Neutrophil (primary cell): ENCODE results near the gene SRSF7.

Experiments
- H3K27ac ChIP-seq: fragments of 200-600 bp; sonication (generic); 2 replicates; pipeline ENCODE4 v1.5.1; 2016; ENCODE audit warnings: mild to moderate bottlenecking, moderate library complexity
- H3K27me3 ChIP-seq: fragments of 200-600 bp; sonication (generic); 2 replicates; pipeline ENCODE4 v1.6.0; 2016; ENCODE audit warnings: mild to moderate bottlenecking
- H3K36me3 ChIP-seq: fragments of 200-600 bp; sonication (generic); 2 replicates; pipeline ENCODE4 v1.5.1; 2017
- H3K4me1 ChIP-seq, 2 experiments: fragments of 200-600 bp in 1 of 2; sonication (generic) in 1 of 2; 1 replicate in 1 of 2; 2 replicates in 1 of 2; pipeline versions ENCODE4 v1.5.1 to v1.6.1; 2013 to 2016; ENCODE audit warnings: low read depth in 1 of 2, low read length in 1 of 2, mild to moderate bottlenecking in 1 of 2, moderate library complexity in 1 of 2; ENCODE audit not compliant: control insufficient read depth in 1 of 2, insufficient read depth in 1 of 2
- H3K4me3 ChIP-seq, 2 experiments: fragments of 200-600 bp in 1 of 2; sonication (generic) in 1 of 2; 1 replicate in 1 of 2; 2 replicates in 1 of 2; pipeline ENCODE4 v1.5.1; 2013 to 2016; ENCODE audit warnings: low read depth in 1 of 2, low read length in 1 of 2, mild to moderate bottlenecking in 1 of 2, moderate library complexity in 1 of 2
- H3K9me3 ChIP-seq: fragments of 200-600 bp; sonication (generic); 2 replicates; pipeline ENCODE4 v1.5.1; 2016
- CTCF ChIP-seq: fragments of 200-600 bp; sonication (generic); IDR thresholded peaks from 2 replicates; pipeline ENCODE4 v1.5.1; 2016; ENCODE audit warnings: antibody characterized with exemption

SRSF7 gene

GRCh38 chr2:38747819-38748218 is 3.3 kb downstream of the SRSF7 start:
- peaks cover 14 to 21% of the 10 kb centered on the region in 2 experiments for H3K4me1 ChIP-seq
- H3K27ac ChIP-seq: no peak overlapping the region
- H3K4me3 ChIP-seq: no peak overlapping the region
- no peaks in the 10 kb centered on the region for H3K9me3 ChIP-seq
- TF ChIP-seq CTCF: no peak
- no peaks in the 10 kb centered on the region for H3K27me3 ChIP-seq
- H3K36me3 ChIP-seq: peaks cover 65% of the 10 kb centered on the region

GRCh38 chr2:38747007-38747424 is 4.1 kb downstream of the SRSF7 start:
- no peaks in the 10 kb centered on the region for H3K9me3 ChIP-seq
- H3K4me1 ChIP-seq: peaks cover 14 to 21% of the 10 kb centered on the region in 2 experiments
- no peak for TF ChIP-seq CTCF
- peaks cover 67% of the 10 kb centered on the region for H3K36me3 ChIP-seq
- H3K4me3 ChIP-seq: no peak overlapping the region
- H3K27me3 ChIP-seq: no peaks in the 10 kb centered on the region
- no peak overlapping the region for H3K27ac ChIP-seq

- Histone ChIP-seq H3K9me3 (no peaks in the 10 kb centered on the region), H3K27me3 (no peaks in the 10 kb centered on the region), H3K4me1 (peaks cover 8% of the 10 kb centered on the region in 2 experiments), H3K4me3 (no peak overlapping the region), H3K27ac (no peak overlapping the region), H3K36me3 (peaks cover 67% of the 10 kb centered on the region)
- TF ChIP-seq CTCF: no peak
These were observed 5.9 kb downstream of the SRSF7 start for GRCh38 chr2:38745267-38745666.

- no peak overlapping the region for H3K4me3 ChIP-seq
- peak overlapping the region; percentile 12 for H3K27ac ChIP-seq
- H3K4me1 ChIP-seq: no peaks in the 10 kb centered on the region
- H3K9me3 ChIP-seq: no peaks in the 10 kb centered on the region
- H3K36me3 ChIP-seq: peaks cover 66% of the 10 kb centered on the region
- no peaks in the 10 kb centered on the region for H3K27me3 ChIP-seq
- TF ChIP-seq CTCF: no peak
These were observed 6.8 kb downstream of the SRSF7 start for GRCh38 chr2:38744399-38744780.

- no peaks in the 10 kb centered on the region for H3K4me1 ChIP-seq
- no peak overlapping the region for H3K4me3 ChIP-seq
- no peak for TF ChIP-seq CTCF
- peaks cover 60% of the 10 kb centered on the region for H3K36me3 ChIP-seq
- H3K9me3 ChIP-seq: no peaks in the 10 kb centered on the region
- H3K27ac ChIP-seq: peak overlapping the region; percentile 12
- no peaks in the 10 kb centered on the region for H3K27me3 ChIP-seq
These were observed 7.3 kb downstream of the SRSF7 start for GRCh38 chr2:38743672-38744398.
